PFSK-1 (cell line): ENCODE measurements around the gene ADAMTS7.

Source experiments
- POLR2AphosphoS5 ChIP-seq: IDR thresholded peaks from 2 replicates; pipeline ENCODE4 v1.6.1; 2012; ENCODE audit warnings: low read depth, mild to moderate bottlenecking, control low read depth, low read length, moderate library complexity
- REST ChIP-seq, 2 experiments: IDR thresholded peaks; 2 replicates each; pipeline versions ENCODE4 v1.6.1 to v1.8.0; 2011 to 2012; ENCODE audit warnings: low read depth in 2 of 2, low read length in 2 of 2, control low read depth in 1 of 2, inconsistent platforms in 1 of 2, mild to moderate bottlenecking in 1 of 2, moderate library complexity in 1 of 2; ENCODE audit not compliant: insufficient read depth in 1 of 2

- TF ChIP-seq POLR2AphosphoS5 (no peak), REST (IDR thresholded peaks at IDR 0.05; ENCODE audit: insufficient read depth in 1 of 2, low read depth in 2 of 2, low read length in 2 of 2) (no peak)
Observed at GRCh38 chr15:78836333-78836732, 25.1 kb upstream of the ADAMTS7 start.
